Keratinocyte (primary cell): ENCODE results near the gene MYO15B. TPM values are rescaled to one million over a fixed set of nuclear protein-coding genes. Genes with fewer than 3 reads are reported as not detected.

Experiments
- DNase-seq: peaks from one replicate; pipeline ENCODE4 v3.0.0-alpha.2; 2011; ENCODE audit warnings: low read depth, missing footprints, low spot score
- FAIRE-seq: peaks from 2 replicates; lab custom pipeline; 2011; peaks lifted over from hg19 to GRCh38; lab: Jason Lieb, UNC
- H2AFZ ChIP-seq: 2 replicates; pipeline ENCODE4 v1.6.0; 2012; ENCODE audit warnings: low read length, control low read depth, inconsistent platforms; ENCODE audit not compliant: control insufficient read depth
- H3K27ac ChIP-seq: 2 replicates; pipeline ENCODE4 v1.5.1; 2011; ENCODE audit warnings: low read length; ENCODE audit not compliant: control insufficient read depth, insufficient read depth
- H3K27me3 ChIP-seq: 3 replicates; pipeline ENCODE4 v1.6.0; 2011; ENCODE audit warnings: low read length; ENCODE audit not compliant: control insufficient read depth, insufficient read depth; ENCODE audit errors: extremely low read depth
- H3K36me3 ChIP-seq, 2 experiments: 2 replicates in 1 of 2; 3 replicates in 1 of 2; pipeline ENCODE4 v1.5.1; 2011; ENCODE audit warnings: low read length in 2 of 2, mild to moderate bottlenecking in 1 of 2; ENCODE audit not compliant: control insufficient read depth in 2 of 2, insufficient read depth in 2 of 2; ENCODE audit errors: extremely low read depth in 1 of 2
- H3K4me1 ChIP-seq: 3 replicates; pipeline ENCODE4 v1.5.1; 2011; ENCODE audit warnings: low read length; ENCODE audit not compliant: control insufficient read depth, insufficient read depth; ENCODE audit errors: extremely low read depth
- H3K4me2 ChIP-seq: 3 replicates; pipeline ENCODE4 v1.6.0; 2011; ENCODE audit warnings: low read depth, low read length; ENCODE audit not compliant: control insufficient read depth, insufficient read depth; ENCODE audit errors: extremely low read depth
- H3K4me3 ChIP-seq, 3 experiments: fragments of 200-600 bp in 1 of 3; sonication (generic) in 1 of 3; 2 replicates in 2 of 3; 3 replicates in 1 of 3; pipeline ENCODE4 v1.5.1; 2011 to 2016; ENCODE audit warnings: low read length in 3 of 3, mild to moderate bottlenecking in 3 of 3, control low read depth in 2 of 3, inconsistent platforms in 1 of 3, low read depth in 1 of 3, mixed read lengths in 1 of 3, mixed run types in 1 of 3, moderate library complexity in 1 of 3; ENCODE audit not compliant: control insufficient read depth in 2 of 3, insufficient read depth in 2 of 3; ENCODE audit errors: extremely low read depth in 1 of 3
- H3K79me2 ChIP-seq: 2 replicates; pipeline ENCODE4 v1.6.0; 2012; ENCODE audit warnings: low read length; ENCODE audit not compliant: control insufficient read depth, insufficient read depth
- H3K9ac ChIP-seq: 3 replicates; pipeline ENCODE4 v1.6.0; 2011; ENCODE audit warnings: low read length; ENCODE audit not compliant: control insufficient read depth, insufficient read depth; ENCODE audit errors: extremely low read depth
- H3K9me1 ChIP-seq: 3 replicates; pipeline ENCODE4 v1.6.0; 2011; ENCODE audit warnings: low read length; ENCODE audit not compliant: control insufficient read depth, insufficient read depth; ENCODE audit errors: extremely low read depth
- H3K9me3 ChIP-seq: 2 replicates; pipeline ENCODE4 v1.5.1; 2012; ENCODE audit warnings: low read depth, low read length; ENCODE audit not compliant: control insufficient read depth
- H4K20me1 ChIP-seq: 3 replicates; pipeline ENCODE4 v1.6.0; 2011; ENCODE audit warnings: low read length; ENCODE audit not compliant: control insufficient read depth, insufficient read depth; ENCODE audit errors: extremely low read depth
- CTCF ChIP-seq, 3 experiments: IDR thresholded peaks in 1 of 3; conservative IDR thresholded peaks in 1 of 3; optimal IDR thresholded peaks in 1 of 3; 2 replicates in 2 of 3; 3 replicates in 1 of 3; pipeline versions ENCODE3 to v1.5.1; 2011; ENCODE audit warnings: low read length in 3 of 3, mild to moderate bottlenecking in 3 of 3, moderate library complexity in 2 of 3, control low read depth in 1 of 3, inconsistent platforms in 1 of 3; ENCODE audit not compliant: insufficient read depth in 2 of 3; ENCODE audit errors: extremely low read depth in 1 of 3
- EZH2 ChIP-seq: IDR thresholded peaks from one replicate; pipeline ENCODE4 v1.6.1; 2012; ENCODE audit warnings: inconsistent platforms, mild to moderate bottlenecking, low read length, moderate library complexity
- dilution Hi-C: fragments of 300-500 bp; cut with MboI; formaldehyde crosslinking; loops from one replicate; pipeline ENCODE4 v1.7.0; 2020; ENCODE audit warnings: low sequenced_read_pairs; ENCODE audit not compliant: extremely low pct_ligation_motif_present
- polyA plus RNA-seq, 5 experiments: library from polyadenylated mRNA; depleted of rRNA in 3 of 5; stranded (reverse) in 3 of 5; stranded (forward) in 1 of 5; unstranded in 1 of 5; fragments of >200 nt; gene quantifications; 1 replicate in 1 of 5; 2 replicates in 3 of 5; 3 replicates in 1 of 5; pipeline versions ENCODE4 v1.2.1 to v1.2.3, GENCODE V29; 2011 to 2012; ENCODE audit warnings: missing spikeins in 2 of 5, low read depth in 1 of 5, low replicate concordance in 1 of 5

The MYO15B gene
- polyA plus RNA-seq, 1 donor (not counting 4 experiments of a cell fraction or from before 2014, with no cell fraction given): 0.14 TPM

DNA sequence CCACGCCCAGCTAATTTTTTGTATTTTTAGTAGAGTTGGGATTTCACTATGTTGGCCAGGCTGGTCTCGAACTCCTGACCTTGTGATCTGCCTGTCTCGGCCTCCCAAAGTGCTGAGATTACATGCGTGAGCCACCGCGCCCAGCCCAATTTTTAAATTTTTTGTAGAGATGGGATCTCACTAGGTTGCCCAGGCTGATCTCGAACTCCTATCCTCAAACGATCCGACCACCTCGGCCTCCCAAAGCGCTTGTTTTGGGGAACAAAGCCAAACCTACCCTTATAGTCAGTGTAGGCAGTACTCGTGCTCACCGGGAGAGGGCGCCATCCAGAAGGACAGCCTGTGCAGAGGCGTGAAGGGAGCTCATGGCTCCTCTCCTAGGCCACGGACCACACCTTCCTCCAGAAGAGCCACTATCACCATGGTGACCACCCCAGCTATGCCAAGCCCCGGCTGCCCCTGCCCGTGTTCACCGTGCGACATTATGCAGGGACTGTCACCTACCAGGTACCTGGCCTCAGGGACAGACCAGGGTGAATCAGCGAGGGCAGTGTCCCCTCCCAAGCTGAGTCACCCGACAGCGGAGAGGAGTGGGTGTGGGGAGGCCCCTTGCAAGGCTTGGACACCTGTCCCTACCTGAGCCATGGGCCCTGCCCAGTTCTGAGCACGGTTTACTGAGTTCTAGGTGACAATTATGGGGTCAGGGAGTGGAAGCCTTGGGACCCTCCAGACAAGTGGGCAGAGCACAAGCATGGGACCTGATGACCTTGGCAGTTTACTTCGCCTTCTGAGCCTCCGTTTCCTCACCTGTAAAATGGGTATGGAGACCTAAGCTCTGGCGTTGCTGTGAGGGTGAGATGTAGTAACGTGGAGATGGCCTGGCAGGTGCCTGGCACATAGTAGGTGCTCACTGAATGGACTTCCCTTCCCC, 13.7 kb downstream of the MYO15B start:
- Histone ChIP-seq H3K9me3 (no peaks in the 10 kb centered on the region), H4K20me1 (no peaks in the 10 kb centered on the region), H3K27me3 (peaks cover 12% of the 10 kb centered on the region), H3K9me1 (no peaks in the 10 kb centered on the region), H2AFZ (no peak overlapping the region), H3K36me3 (no peaks in the 10 kb centered on the region), H3K4me2 (no peak overlapping the region), H3K4me1 (peaks cover 6% of the 10 kb centered on the region), H3K27ac (no peak overlapping the region), H3K4me3 (no peak overlapping the region), H3K79me2 (no peaks in the 10 kb centered on the region), H3K9ac (no peak overlapping the region)
- dilution Hi-C loops: no loop called here
- peak; percentile 81 to 89 (median 86) for TF ChIP-seq CTCF (optimal IDR thresholded peaks at IDR 0.05 in 1 of 3, IDR thresholded peaks at IDR 0.05 in 1 of 3, conservative IDR thresholded peaks at IDR 0.05 in 1 of 3; ENCODE audit: extremely low read depth in 1 of 3, insufficient read depth in 2 of 3, low read length in 3 of 3)
- no peak for TF ChIP-seq EZH2
- no peak for FAIRE-seq
- no peak for DNase-seq

- dilution Hi-C loops: no loop called here
- no peak overlapping the region for H3K4me3 ChIP-seq
- FAIRE-seq: no peak
- DNase-seq: no peak
- H3K27me3 ChIP-seq: peaks cover 8% of the 10 kb centered on the region
- no peak overlapping the region for H3K27ac ChIP-seq
- H3K9me1 ChIP-seq: no peaks in the 10 kb centered on the region
- no peak overlapping the region for H3K4me2 ChIP-seq
- no peak overlapping the region for H3K9ac ChIP-seq
- H3K9me3 ChIP-seq: no peaks in the 10 kb centered on the region
- no peaks in the 10 kb centered on the region for H4K20me1 ChIP-seq
- H2AFZ ChIP-seq: no peak overlapping the region
- H3K36me3 ChIP-seq: no peaks in the 10 kb centered on the region
- no peak for TF ChIP-seq EZH2
- TF ChIP-seq CTCF (optimal IDR thresholded peaks at IDR 0.05 in 1 of 3, IDR thresholded peaks at IDR 0.05 in 1 of 3, conservative IDR thresholded peaks at IDR 0.05 in 1 of 3; ENCODE audit: extremely low read depth in 1 of 3, insufficient read depth in 2 of 3, low read length in 3 of 3): no peak
- peaks cover 6% of the 10 kb centered on the region for H3K4me1 ChIP-seq
- H3K79me2 ChIP-seq: no peaks in the 10 kb centered on the region
These were observed 15.0 kb downstream of the MYO15B start for GRCh38 chr17:75602644-75603043.
